Peyer's patch (tissue), 4 donors: ENCODE measurements around the gene FAM114A1. TPM values are rescaled to one million over a fixed set of nuclear protein-coding genes. Genes with fewer than 3 reads are reported as not detected.

Experiments used
- DNase-seq, 3 donors: peaks; one replicate each; pipeline ENCODE4 v3.0.0-alpha.2; 2017 to 2019
- H3K27ac ChIP-seq, 4 donors: fragments of 200-600 bp; sonication (generic); one replicate each; pipeline ENCODE4 v1.5.1; 2016 to 2019
- H3K27me3 ChIP-seq, 2 donors: fragments of 200-600 bp; sonication (generic); one replicate each; pipeline ENCODE4 v1.5.1; 2019
- H3K36me3 ChIP-seq, 3 donors: fragments of 200-600 bp; sonication (generic); one replicate each; pipeline ENCODE4 v1.5.1; 2016 to 2019
- H3K4me1 ChIP-seq, 4 donors: fragments of 200-600 bp; sonication (generic); one replicate each; pipeline ENCODE4 v1.5.1; 2016 to 2019
- H3K4me3 ChIP-seq, 4 donors: fragments of 200-600 bp; sonication (generic); 1 replicate in 3 of 4; 2 replicates in 1 of 4; pipeline ENCODE4 v1.5.1; 2016 to 2019; ENCODE audit warnings: mild to moderate bottlenecking in 1 of 4
- H3K9me3 ChIP-seq, 4 donors: fragments of 200-600 bp; sonication (generic); one replicate each; pipeline ENCODE4 v1.5.1; 2016 to 2019; ENCODE audit warnings: mild to moderate bottlenecking in 1 of 4
- POLR2A ChIP-seq, 2 donors: fragments of 450-650 bp; IDR thresholded peaks; one replicate each; pipeline ENCODE4 v1.5.1; 2017; ENCODE audit warnings: antibody characterized with exemption in 2 of 2, mild to moderate bottlenecking in 2 of 2, moderate library complexity in 2 of 2
- small RNA-seq, 2 donors: library from RNA; depleted of rRNA; stranded (forward); fragments of <200 nt; gene quantifications; one replicate each; pipeline ENCODE3, GENCODE V24; 2016
- total RNA-seq, 4 donors: library from RNA; depleted of rRNA; stranded (reverse); fragments of >200 nt; gene quantifications; one replicate each; pipeline ENCODE4 v1.1.0, GENCODE V29; 2016
- TF ChIP-seq, protein P1 (sequence below), 6 experiments: fragments of 450-650 bp in 4 of 6; fragments of 200-600 bp in 2 of 6; sonication (generic) in 1 of 6; IDR thresholded peaks; one replicate each; pipeline ENCODE4 v1.5.1; 2017 to 2019; ENCODE audit warnings: antibody characterized with exemption in 6 of 6, mild to moderate bottlenecking in 3 of 6, moderate library complexity in 1 of 6

FAM114A1 gene
- total RNA-seq, 4 donors from 2014 or later, result 52.2 to 106 (median 69.0) TPM

DNA sequence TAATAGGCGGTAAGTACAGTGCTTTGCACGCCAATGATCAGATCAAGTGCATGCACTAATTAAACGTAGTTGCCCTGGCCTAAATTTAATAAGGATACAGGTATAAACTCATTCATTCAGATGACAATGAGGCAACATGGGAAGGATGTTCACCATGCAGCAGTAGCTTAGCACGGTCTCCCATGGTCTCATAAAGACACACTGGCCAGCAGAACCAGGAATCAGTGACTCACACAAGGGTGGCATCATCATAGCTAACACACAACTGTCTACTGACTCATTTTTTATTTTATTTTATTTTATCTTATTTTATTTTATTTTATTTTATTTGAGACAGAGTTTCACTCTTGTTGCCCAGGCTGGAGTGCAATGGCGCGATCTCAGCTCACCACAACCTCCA is 121.9 kb downstream of the FAM114A1 start:
- DNase-seq, result no peak
- Histone ChIP-seq H3K4me3 (no peak overlapping the region), H3K27me3 (no peaks in the 10 kb centered on the region), H3K36me3 (no peaks in the 10 kb centered on the region), H3K4me1 (no peaks in the 10 kb centered on the region), H3K27ac (no peak overlapping the region), H3K9me3 (no peaks in the 10 kb centered on the region)
- TF ChIP-seq, protein P1, sequence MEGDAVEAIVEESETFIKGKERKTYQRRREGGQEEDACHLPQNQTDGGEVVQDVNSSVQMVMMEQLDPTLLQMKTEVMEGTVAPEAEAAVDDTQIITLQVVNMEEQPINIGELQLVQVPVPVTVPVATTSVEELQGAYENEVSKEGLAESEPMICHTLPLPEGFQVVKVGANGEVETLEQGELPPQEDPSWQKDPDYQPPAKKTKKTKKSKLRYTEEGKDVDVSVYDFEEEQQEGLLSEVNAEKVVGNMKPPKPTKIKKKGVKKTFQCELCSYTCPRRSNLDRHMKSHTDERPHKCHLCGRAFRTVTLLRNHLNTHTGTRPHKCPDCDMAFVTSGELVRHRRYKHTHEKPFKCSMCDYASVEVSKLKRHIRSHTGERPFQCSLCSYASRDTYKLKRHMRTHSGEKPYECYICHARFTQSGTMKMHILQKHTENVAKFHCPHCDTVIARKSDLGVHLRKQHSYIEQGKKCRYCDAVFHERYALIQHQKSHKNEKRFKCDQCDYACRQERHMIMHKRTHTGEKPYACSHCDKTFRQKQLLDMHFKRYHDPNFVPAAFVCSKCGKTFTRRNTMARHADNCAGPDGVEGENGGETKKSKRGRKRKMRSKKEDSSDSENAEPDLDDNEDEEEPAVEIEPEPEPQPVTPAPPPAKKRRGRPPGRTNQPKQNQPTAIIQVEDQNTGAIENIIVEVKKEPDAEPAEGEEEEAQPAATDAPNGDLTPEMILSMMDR (IDR thresholded peaks at IDR 0.05), result no peak
- no peak for TF ChIP-seq POLR2A (IDR thresholded peaks at IDR 0.05)

DNA sequence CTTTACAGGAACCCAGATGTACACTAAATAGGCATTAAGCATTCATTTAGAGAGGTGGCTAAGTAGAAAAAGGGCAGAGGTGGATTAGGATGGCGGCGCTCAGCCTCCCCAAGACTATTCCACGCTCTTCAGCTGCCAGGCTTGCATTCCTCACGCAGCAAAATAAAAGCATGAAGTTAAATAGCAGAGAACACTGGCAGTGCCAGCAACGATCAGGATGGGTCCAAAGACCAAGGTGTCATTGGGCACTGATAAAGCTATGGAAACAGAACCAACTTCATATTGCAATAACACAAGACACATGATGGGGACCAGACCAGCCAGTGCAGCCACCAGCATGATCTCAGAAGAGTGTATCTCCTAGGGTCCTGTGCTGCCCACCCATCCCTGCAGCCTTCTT is 122.6 kb downstream of the FAM114A1 start:
- no peaks in the 10 kb centered on the region for H3K9me3 ChIP-seq
- H3K36me3 ChIP-seq, result no peaks in the 10 kb centered on the region
- no peaks in the 10 kb centered on the region for H3K27me3 ChIP-seq
- DNase-seq, result no peak
- H3K27ac ChIP-seq, result no peak overlapping the region
- no peaks in the 10 kb centered on the region for H3K4me1 ChIP-seq
- H3K4me3 ChIP-seq, result no peak overlapping the region
- TF ChIP-seq POLR2A (IDR thresholded peaks at IDR 0.05), result no peak
- TF ChIP-seq, protein P1 (IDR thresholded peaks at IDR 0.05), result no peak

DNA sequence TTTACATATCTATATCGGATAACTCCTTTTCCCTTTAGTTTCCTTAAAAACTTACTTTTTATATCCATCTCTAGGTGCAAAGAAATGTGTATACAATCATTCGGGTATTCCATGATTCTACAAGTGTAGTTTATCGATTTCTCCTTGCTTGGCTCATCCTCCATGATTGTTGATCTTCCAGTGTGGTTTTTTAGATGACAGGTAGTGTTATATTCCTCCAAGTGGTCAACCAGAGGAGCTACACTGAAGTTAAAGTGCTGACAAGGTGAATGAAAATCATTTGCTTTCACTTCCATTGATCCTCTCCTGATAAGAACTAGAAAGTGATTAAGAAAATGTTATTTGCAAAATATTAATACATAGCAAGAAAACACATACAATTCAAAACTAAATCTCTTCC is 126.1 kb downstream of the FAM114A1 start:
- no peaks in the 10 kb centered on the region for H3K36me3 ChIP-seq
- TF ChIP-seq POLR2A (IDR thresholded peaks at IDR 0.05), result no peak
- TF ChIP-seq, protein P1 (IDR thresholded peaks at IDR 0.05), result peak in 1 of 6 experiments; percentile 4
- H3K4me1 ChIP-seq, result no peaks in the 10 kb centered on the region
- no peaks in the 10 kb centered on the region for H3K9me3 ChIP-seq
- no peaks in the 10 kb centered on the region for H3K27me3 ChIP-seq
- H3K4me3 ChIP-seq, result no peak overlapping the region
- DNase-seq, result no peak
- H3K27ac ChIP-seq, result no peak overlapping the region

DNA sequence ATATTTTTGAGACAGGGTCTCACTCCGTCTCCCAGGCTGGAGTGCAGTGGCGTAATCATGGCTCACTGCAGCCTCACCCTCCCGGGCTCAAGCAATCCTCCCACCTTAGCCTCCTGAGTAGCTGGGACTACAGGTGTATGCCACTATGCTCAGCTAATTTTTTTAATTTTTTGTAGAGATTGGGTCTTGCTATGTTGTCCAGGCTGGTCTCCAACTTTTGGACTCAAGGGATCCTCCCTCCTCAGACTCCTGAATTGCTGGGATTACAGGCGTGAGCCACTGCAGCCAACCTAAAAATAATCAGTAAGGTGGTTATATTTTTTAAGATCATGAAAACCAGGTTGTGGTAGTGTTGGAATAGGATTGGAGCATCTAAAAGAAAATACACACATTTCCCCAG is 126.5 kb downstream of the FAM114A1 start:
- H3K36me3 ChIP-seq, result no peaks in the 10 kb centered on the region
- H3K27ac ChIP-seq, result no peak overlapping the region
- H3K4me1 ChIP-seq, result no peaks in the 10 kb centered on the region
- H3K27me3 ChIP-seq, result no peaks in the 10 kb centered on the region
- TF ChIP-seq POLR2A (IDR thresholded peaks at IDR 0.05), result no peak
- TF ChIP-seq, protein P1 (IDR thresholded peaks at IDR 0.05), result no peak
- no peak overlapping the region for H3K4me3 ChIP-seq
- no peaks in the 10 kb centered on the region for H3K9me3 ChIP-seq
- no peak for DNase-seq

Small RNA genes within 50 kb of the gene (small RNA-seq; reads per million reads assigned to genes)
- gene MIR574, result 12.6 to 27.5 reads per million in 2 donors

Other genes starting within 250 kb of the FAM114A1 start
- gene KLF3, start 203.6 kb upstream of the FAM114A1 start, total RNA-seq, result 100 to 1,000 TPM in 2 of 4 donors, 10 to 100 TPM in 2; 36.3 to 128 (median 103) TPM
- gene TLR10, start 84.8 kb upstream of the FAM114A1 start, total RNA-seq, result 10 to 100 TPM in 1 of 4 donors, 1 to 10 TPM in 1, not detected in 2; 2.0 to 37.1 TPM
- gene TLR1, start 63.0 kb upstream of the FAM114A1 start, total RNA-seq, result 10 to 100 TPM in 2 of 4 donors, 1 to 10 TPM in 2; 2.3 to 33.8 (median 8.5) TPM
- 10 to 100 TPM in 1 of 4 donors, 1 to 10 TPM in 3; 1.5 to 14.9 (median 2.3) TPM for gene TLR6, start 11.0 kb upstream of the FAM114A1 start, total RNA-seq
- 10 to 100 TPM in 1 of 4 donors, under 1 TPM in 2, not detected in 1; 0.70 to 14.9 (median 0.94) TPM for gene TMEM156, start 164.6 kb downstream of the FAM114A1 start, total RNA-seq
- gene KLHL5, start 194.4 kb downstream of the FAM114A1 start, total RNA-seq, result 10 to 100 TPM in 3 of 4 donors, 1 to 10 TPM in 1; 7.2 to 41.3 (median 12.1) TPM